GM12878 (cell line): ENCODE measurements around the gene OLA1. TPM values are rescaled to one million over a fixed set of nuclear protein-coding genes. Genes with fewer than 3 reads are reported as not detected.

Experiments used
- ATAC-seq: fragments of 200-7000 bp; cut with Tn5 transposase; 3 replicates; pipeline ENCODE4 v1.9.1; 2020; ENCODE audit warnings: mild to moderate bottlenecking, moderate library complexity
- BruUV-seq: library from RNA; stranded (reverse); fragments of 400-500 nt; replicated peaks from 2 replicates; lab custom pipeline; 2021; lab: Mats Ljungman, UMichigan
- CTCF ChIA-PET: fragments of 300-600 bp; sonication (Branson Sonifier 250); formaldehyde crosslinking; extraction: SDS; loops from one replicate; lab custom pipeline; 2021; ENCODE audit warnings: inconsistent platforms; lab: Yijun Ruan, JAX
- POLR2A ChIA-PET: fragments of 350-600 bp; formaldehyde crosslinking; extraction: SDS; loops from one replicate; lab custom pipeline; 2021; ENCODE audit warnings: inconsistent platforms; lab: Charles Lee
- RAD21 ChIA-PET: fragments of 300-600 bp; sonication (Branson Sonifier 250); formaldehyde crosslinking; loops from one replicate; lab custom pipeline; 2023; ENCODE audit warnings: antibody characterized with exemption; ENCODE audit not compliant: unreplicated experiment; lab: Charles Lee
- SMC1A ChIA-PET: fragments of 300-600 bp; sonication (Branson Sonifier 250); formaldehyde crosslinking; loops from one replicate; lab custom pipeline; 2023; ENCODE audit not compliant: unreplicated experiment, uncharacterized antibody; lab: Charles Lee
- DNase-seq: peaks from one replicate; pipeline ENCODE4 v3.0.0-alpha.2; 2011; ENCODE audit warnings: low read depth, low spot score
- FAIRE-seq: peaks from 3 replicates; lab custom pipeline; 2011; peaks lifted over from hg19 to GRCh38; lab: Jason Lieb, UNC
- H2AFZ ChIP-seq: 2 replicates; pipeline ENCODE4 v1.6.0; 2011; ENCODE audit warnings: low read depth, low read length, control low read depth; ENCODE audit not compliant: control insufficient read depth
- H3K27ac ChIP-seq: 2 replicates; pipeline ENCODE4 v1.5.1; 2011; ENCODE audit warnings: control low read depth; ENCODE audit not compliant: control insufficient read depth, insufficient read depth
- H3K27me3 ChIP-seq, 2 experiments: replicated peaks in 1 of 2; 2 replicates each; pipeline versions ENCODE4 v1.6.0 to v1.6.1; 2011; ENCODE audit warnings: low read length in 1 of 2; ENCODE audit not compliant: control insufficient read depth in 2 of 2, insufficient read depth in 2 of 2
- H3K36me3 ChIP-seq, 2 experiments: 2 replicates each; pipeline ENCODE4 v1.5.1; 2011; ENCODE audit warnings: low read length in 1 of 2; ENCODE audit not compliant: control insufficient read depth in 2 of 2, insufficient read depth in 2 of 2
- H3K4me1 ChIP-seq: 2 replicates; pipeline ENCODE4 v1.6.1; 2011; ENCODE audit warnings: mild to moderate bottlenecking, low read length, moderate library complexity, mixed read lengths; ENCODE audit not compliant: control insufficient read depth, insufficient read depth
- H3K4me2 ChIP-seq: 2 replicates; pipeline ENCODE4 v1.6.0; 2011; ENCODE audit warnings: control low read depth; ENCODE audit not compliant: control insufficient read depth, insufficient read depth
- H3K4me3 ChIP-seq: fragments of 200-600 bp; sonication (generic); 2 replicates; pipeline ENCODE4 v1.5.1; 2016
- H3K79me2 ChIP-seq: 2 replicates; pipeline ENCODE4 v1.6.0; 2011; ENCODE audit warnings: low read length; ENCODE audit not compliant: control insufficient read depth, insufficient read depth
- H3K9ac ChIP-seq: 2 replicates; pipeline ENCODE4 v1.8.0; 2011; ENCODE audit warnings: low read length, control low read depth, mixed read lengths; ENCODE audit not compliant: control insufficient read depth, insufficient read depth
- H3K9me3 ChIP-seq: replicated peaks from 3 replicates; pipeline ENCODE4 v1.5.1; 2011; ENCODE audit warnings: mild to moderate bottlenecking, low read length; ENCODE audit not compliant: control insufficient read depth, insufficient read depth
- H4K20me1 ChIP-seq: 2 replicates; pipeline ENCODE4 v1.6.0; 2011; ENCODE audit not compliant: control insufficient read depth, insufficient read depth
- BMI1 ChIP-seq: fragments of 450-650 bp; IDR thresholded peaks from 2 replicates; pipeline ENCODE4 v1.6.1; 2016; ENCODE audit warnings: mild to moderate bottlenecking, moderate library complexity, borderline replicate concordance
- DPF2 ChIP-seq: fragments of 450-650 bp; IDR thresholded peaks from 2 replicates; pipeline ENCODE4 v1.6.1; 2017; ENCODE audit warnings: mild to moderate bottlenecking
- KAT2A ChIP-seq: conservative IDR thresholded peaks from 2 replicates; pipeline ENCODE4 v1.6.1; 2011; ENCODE audit warnings: low read depth, low read length; ENCODE audit not compliant: control insufficient read depth
- LARP7 ChIP-seq: fragments of 450-650 bp; IDR thresholded peaks from 2 replicates; pipeline ENCODE4 v1.6.1; 2017; ENCODE audit warnings: mild to moderate bottlenecking
- MAX ChIP-seq: IDR thresholded peaks from 2 replicates; pipeline ENCODE4 v1.6.1; 2012; ENCODE audit warnings: low read depth, low read length, improper control_type of control experiment
- MEF2A ChIP-seq: IDR thresholded peaks from 2 replicates; pipeline ENCODE4 v1.6.1; 2011; ENCODE audit warnings: low read depth, mild to moderate bottlenecking, low read length, moderate library complexity; ENCODE audit not compliant: insufficient read depth
- NFIC ChIP-seq: IDR thresholded peaks from 2 replicates; pipeline ENCODE4 v1.6.1; 2012; ENCODE audit warnings: low read depth, mild to moderate bottlenecking, inconsistent platforms, low read length, moderate library complexity
- NRF1 ChIP-seq: conservative IDR thresholded peaks from 2 replicates; pipeline ENCODE4 v1.6.1; 2011; ENCODE audit warnings: mild to moderate bottlenecking, low read depth, low read length, improper control_type of control experiment
- PKNOX1 ChIP-seq: fragments of 450-650 bp; IDR thresholded peaks from 2 replicates; pipeline ENCODE4 v1.6.1; 2016; ENCODE audit warnings: mild to moderate bottlenecking
- PML ChIP-seq: IDR thresholded peaks from 2 replicates; pipeline ENCODE4 v1.6.1; 2012; ENCODE audit warnings: low read length, inconsistent platforms
- POLR2A ChIP-seq: IDR thresholded peaks from 2 replicates; pipeline ENCODE4 v1.6.1; 2011; ENCODE audit warnings: low read depth, mild to moderate bottlenecking, low read length
- RBBP5 ChIP-seq: fragments of 200-600 bp; sonication (generic); conservative IDR thresholded peaks from 2 replicates; pipeline ENCODE4 v1.6.1; 2016
- RCOR1 ChIP-seq: conservative IDR thresholded peaks from 2 replicates; pipeline ENCODE4 v1.6.1; 2012; ENCODE audit warnings: low read depth, low read length, improper control_type of control experiment
- SIX5 ChIP-seq: IDR thresholded peaks from 2 replicates; pipeline ENCODE4 v1.6.1; 2011; ENCODE audit warnings: mild to moderate bottlenecking, low read depth, low read length, moderate library complexity; ENCODE audit not compliant: severe bottlenecking
- SPI1 ChIP-seq: IDR thresholded peaks from 2 replicates; pipeline ENCODE4 v1.6.1; 2011; ENCODE audit warnings: low read depth, mild to moderate bottlenecking, low read length, moderate library complexity, borderline replicate concordance; ENCODE audit not compliant: insufficient read depth
- SREBF2 ChIP-seq: IDR thresholded peaks from 2 replicates; pipeline ENCODE4 v1.6.1; 2012; ENCODE audit warnings: mild to moderate bottlenecking, low read length
- TCF7 ChIP-seq: IDR thresholded peaks from 2 replicates; pipeline ENCODE4 v1.6.1; 2014; ENCODE audit warnings: antibody characterized with exemption, borderline replicate concordance
- YY1 ChIP-seq: IDR thresholded peaks from 2 replicates; pipeline ENCODE4 v1.6.1; 2011; ENCODE audit warnings: low read depth, mild to moderate bottlenecking, low read length
- ZBTB11 ChIP-seq: fragments of 450-650 bp; formaldehyde crosslinking; IDR thresholded peaks from 2 replicates; pipeline ENCODE4 v1.5.0; 2022; ENCODE audit warnings: mild to moderate bottlenecking, missing genetic modification characterization
- WGBS: methylation state at CpG from one replicate; pipeline ENCODE4 v1.1.6; 2016; ENCODE audit warnings: low lambda C conversion rate; ENCODE audit not compliant: insufficient replicate concordance, insufficient coverage; ENCODE audit errors: missing lambda C conversion rate; 5-methylcytosine and 5-hydroxymethylcytosine counted together
- in situ Hi-C: fragments of 300-500 bp; cut with MboI; formaldehyde crosslinking; loops from 9 replicates; pipeline ENCODE4 v1.14.3; 2018; ENCODE audit warnings: mixed read lengths
- intact Hi-C: fragments of 100-400 bp; cut with micrococcal nuclease; formaldehyde crosslinking; loops from one replicate; pipeline ENCODE4 v1.14.2; 2022; ENCODE audit not compliant: unreplicated experiment
- polyA plus RNA-seq, 11 experiments: library from polyadenylated mRNA; depleted of rRNA in 4 of 11; unstranded in 6 of 11; stranded (reverse) in 5 of 11; fragments of >200 nt; fragmentation: Nextera tagmentation in 4 of 11; fragmentation: Illumina TruSeq in 1 of 11; extraction: Ambion mirVana in 4 of 11; extraction: Trizol in 1 of 11; gene quantifications; 1 replicate in 1 of 11; 2 replicates in 10 of 11; pipeline versions ENCODE4 v1.2.1 to v1.2.3, GENCODE V29; 2011 to 2016; ENCODE audit warnings: inconsistent platforms in 2 of 11, missing spikeins in 2 of 11, low read depth in 1 of 11
- total RNA-seq, 4 experiments: library from RNA; depleted of rRNA in 3 of 4; stranded (reverse); fragments of >200 nt in 3 of 4; fragmentation: Illumina TruSeq in 1 of 4; extraction: Trizol in 1 of 4; gene quantifications; 2 replicates each; pipeline versions ENCODE4 v1.2.1 to v1.2.3, GENCODE V29; 2013 to 2021

Gene OLA1
- total and polyA plus RNA-seq, 10 of the 15 experiments (the other 5 are each of a cell fraction or from before 2014, with no cell fraction given), result 107 to 238 (median 142) TPM

- H3K79me2 ChIP-seq, result no peaks in the 10 kb centered on the region
- H4K20me1 ChIP-seq, result no peaks in the 10 kb centered on the region
- no peak overlapping the region for H3K4me3 ChIP-seq
- WGBS, result 71% methylated on average over 3 of the region's 3 CpGs
- in situ Hi-C loops, result no loop called here
- H3K9ac ChIP-seq, result no peak overlapping the region
- FAIRE-seq (no peak), DNase-seq (no peak), ATAC-seq (no peak)
- no peak for TF ChIP-seq NFIC
- no peak for TF ChIP-seq PML
- TF ChIP-seq RBBP5, result no peak
- TF ChIP-seq KAT2A, result no peak
- TF ChIP-seq SIX5, result no peak
- no peak for TF ChIP-seq TCF7
- TF ChIP-seq RCOR1, result no peak
- TF ChIP-seq PKNOX1, result no peak
- TF ChIP-seq MAX, result no peak
- TF ChIP-seq NRF1, result no peak
- TF ChIP-seq SPI1, result no peak
- TF ChIP-seq YY1, result no peak
- no peak for TF ChIP-seq LARP7
- TF ChIP-seq BMI1, result no peak
- TF ChIP-seq DPF2, result no peak
- no peak for TF ChIP-seq SREBF2
- no peak for TF ChIP-seq MEF2A
- TF ChIP-seq POLR2A, result no peak
- TF ChIP-seq ZBTB11 (CRISPR knock-in tag), result no peak
- H3K27me3 ChIP-seq, result no peaks in the 10 kb centered on the region; a peak in 1 of 4 replicates
- peaks cover 46% of the 10 kb centered on the region for H3K4me1 ChIP-seq
- CTCF ChIA-PET, result interaction anchor here (0.6 to 1.0 kb wide), 2 partner anchors 25 to 306 kb away, joined by 3 read pairs; no protein-coding TSS in a partner anchor
- H3K9me3 ChIP-seq, result no peaks in the 10 kb centered on the region
- no peaks in the 10 kb centered on the region for H3K36me3 ChIP-seq
- no peak overlapping the region for H2AFZ ChIP-seq
- no peak overlapping the region for H3K4me2 ChIP-seq
- no TSS peak for BruUV-seq
- intact Hi-C loops, result loop anchor here (5.0 kb wide), 2 partner anchors 138 to 633 kb away; no protein-coding TSS in a partner anchor
- H3K27ac ChIP-seq, result no peak overlapping the region
- SMC1A ChIA-PET, result interaction anchor here (1.1 to 1.3 kb wide), 2 partner anchors 23 to 306 kb away, joined by 3 to 4 read pairs; no protein-coding TSS in a partner anchor
- POLR2A ChIA-PET, result no interaction called here
- RAD21 ChIA-PET, result no interaction called here
These were observed 213.2 kb downstream of the OLA1 start for GRCh38 chr2:174035117-174035635.
